Hepatocyte (in vitro differentiated cells): Measurements from ENCODE around the gene PARK7. TPM values are rescaled to one million over a fixed set of nuclear protein-coding genes. Genes with fewer than 3 reads are reported as not detected.

Source experiments
- DNase-seq: peaks from one replicate; pipeline ENCODE4 v3.0.0-alpha.2; 2016; ENCODE audit warnings: low spot score
- H2AFZ ChIP-seq: fragments of 200-600 bp; sonication (generic); 2 replicates; pipeline ENCODE4 v1.6.0; 2016; ENCODE audit warnings: antibody characterized with exemption, mild to moderate bottlenecking
- H3K27ac ChIP-seq: fragments of 200-600 bp; sonication (generic); 2 replicates; pipeline ENCODE4 v1.5.1; 2016; ENCODE audit warnings: mild to moderate bottlenecking
- H3K27me3 ChIP-seq: fragments of 200-600 bp; sonication (generic); 2 replicates; pipeline ENCODE4 v1.6.1; 2016
- H3K36me3 ChIP-seq: fragments of 200-600 bp; sonication (generic); replicated peaks from 2 replicates; pipeline ENCODE4 v1.5.1; 2016; ENCODE audit warnings: low read depth; ENCODE audit not compliant: insufficient read depth
- H3K4me1 ChIP-seq: fragments of 200-600 bp; sonication (generic); 2 replicates; pipeline ENCODE4 v1.5.1; 2016; ENCODE audit warnings: mild to moderate bottlenecking, moderate library complexity; ENCODE audit not compliant: insufficient read depth
- H3K4me2 ChIP-seq: fragments of 200-600 bp; sonication (generic); 2 replicates; pipeline ENCODE4 v1.6.0; 2016
- H3K4me3 ChIP-seq: fragments of 200-600 bp; sonication (generic); 2 replicates; pipeline ENCODE4 v1.5.1; 2016; ENCODE audit warnings: mild to moderate bottlenecking
- H3K79me2 ChIP-seq: fragments of 200-600 bp; sonication (generic); 2 replicates; pipeline ENCODE4 v1.6.0; 2017; ENCODE audit warnings: mild to moderate bottlenecking
- H3K9me2 ChIP-seq: fragments of 200-600 bp; sonication (generic); replicated peaks from 2 replicates; pipeline ENCODE4 v1.6.0; 2017; ENCODE audit warnings: mild to moderate bottlenecking; ENCODE audit not compliant: insufficient read depth
- H3K9me3 ChIP-seq: fragments of 200-600 bp; sonication (generic); 2 replicates; pipeline ENCODE4 v1.5.1; 2016; ENCODE audit warnings: low read depth, mild to moderate bottlenecking
- H4K20me1 ChIP-seq: fragments of 200-600 bp; sonication (generic); 2 replicates; pipeline ENCODE4 v1.6.0; 2016; ENCODE audit warnings: mild to moderate bottlenecking; ENCODE audit not compliant: insufficient read depth, poor library complexity, severe bottlenecking
- EZH2 ChIP-seq: fragments of 200-600 bp; sonication (generic); IDR thresholded peaks from 2 replicates; pipeline ENCODE4 v1.6.1; 2016; ENCODE audit warnings: antibody characterized with exemption, mild to moderate bottlenecking, borderline replicate concordance
- EZH2phosphoT487 ChIP-seq: fragments of 200-600 bp; sonication (generic); IDR thresholded peaks from one replicate; pipeline ENCODE4 v1.6.1; 2018; ENCODE audit warnings: antibody characterized with exemption, mild to moderate bottlenecking, low read depth, moderate library complexity; ENCODE audit not compliant: unreplicated experiment, severe bottlenecking
- WGBS: methylation state at CpG from one replicate; pipeline ENCODE4 v1.1.6; 2016; ENCODE audit warnings: low lambda C conversion rate; ENCODE audit errors: missing lambda C conversion rate; 5-methylcytosine and 5-hydroxymethylcytosine counted together
- polyA plus RNA-seq: library from polyadenylated mRNA; unstranded; fragments of >200 nt; fragmentation: Nextera tagmentation; extraction: Ambion mirVana; gene quantifications from 2 replicates; pipeline ENCODE4 v1.2.1, GENCODE V29; 2016
- total RNA-seq: library from RNA; depleted of rRNA; stranded (reverse); fragments of >200 nt; gene quantifications from 2 replicates; pipeline ENCODE4 v1.2.3, GENCODE V29; 2014
- TF ChIP-seq, protein P1 (sequence below): fragments of 200-600 bp; sonication (generic); IDR thresholded peaks from 2 replicates; pipeline ENCODE4 v1.5.1; 2016; ENCODE audit warnings: antibody characterized with exemption, mild to moderate bottlenecking; ENCODE audit not compliant: poor library complexity

Gene PARK7
- total and polyA plus RNA-seq, 2 experiments from 2014 or later, result 166 to 395 TPM

DNA sequence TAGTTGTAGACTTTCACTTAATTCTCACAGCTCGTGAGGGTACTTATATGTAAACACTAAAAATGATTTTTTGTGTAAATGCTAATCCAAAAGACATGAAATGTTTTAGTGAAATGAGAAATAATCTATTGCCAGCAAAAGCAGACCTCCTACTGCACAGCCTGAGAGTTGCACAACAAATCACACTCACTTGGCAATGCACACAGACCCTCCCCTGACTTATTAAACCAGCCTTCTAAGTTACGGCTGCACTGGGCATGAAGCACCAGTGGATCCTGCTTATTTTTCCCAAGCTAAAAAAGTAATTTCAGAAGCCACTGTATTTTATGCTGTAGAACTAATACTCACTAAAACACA is 54.3 kb downstream of the PARK7 start:
- WGBS, result 44% methylated on average over 2 of the region's 2 CpGs
- H3K4me2 ChIP-seq, result peak overlapping the region; percentile 45
- peaks cover 42% of the 10 kb centered on the region for H4K20me1 ChIP-seq
- no peak overlapping the region for H2AFZ ChIP-seq
- peaks cover 3% of the 10 kb centered on the region for H3K36me3 ChIP-seq
- H3K79me2 ChIP-seq, result peaks cover 92% of the 10 kb centered on the region
- no peak overlapping the region for H3K4me3 ChIP-seq
- no peaks in the 10 kb centered on the region for H3K9me3 ChIP-seq
- TF ChIP-seq, protein P1, sequence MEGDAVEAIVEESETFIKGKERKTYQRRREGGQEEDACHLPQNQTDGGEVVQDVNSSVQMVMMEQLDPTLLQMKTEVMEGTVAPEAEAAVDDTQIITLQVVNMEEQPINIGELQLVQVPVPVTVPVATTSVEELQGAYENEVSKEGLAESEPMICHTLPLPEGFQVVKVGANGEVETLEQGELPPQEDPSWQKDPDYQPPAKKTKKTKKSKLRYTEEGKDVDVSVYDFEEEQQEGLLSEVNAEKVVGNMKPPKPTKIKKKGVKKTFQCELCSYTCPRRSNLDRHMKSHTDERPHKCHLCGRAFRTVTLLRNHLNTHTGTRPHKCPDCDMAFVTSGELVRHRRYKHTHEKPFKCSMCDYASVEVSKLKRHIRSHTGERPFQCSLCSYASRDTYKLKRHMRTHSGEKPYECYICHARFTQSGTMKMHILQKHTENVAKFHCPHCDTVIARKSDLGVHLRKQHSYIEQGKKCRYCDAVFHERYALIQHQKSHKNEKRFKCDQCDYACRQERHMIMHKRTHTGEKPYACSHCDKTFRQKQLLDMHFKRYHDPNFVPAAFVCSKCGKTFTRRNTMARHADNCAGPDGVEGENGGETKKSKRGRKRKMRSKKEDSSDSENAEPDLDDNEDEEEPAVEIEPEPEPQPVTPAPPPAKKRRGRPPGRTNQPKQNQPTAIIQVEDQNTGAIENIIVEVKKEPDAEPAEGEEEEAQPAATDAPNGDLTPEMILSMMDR, result no peak
- TF ChIP-seq EZH2 (no peak), EZH2phosphoT487 (no peak)
- no peaks in the 10 kb centered on the region for H3K27me3 ChIP-seq
- peaks cover 41% of the 10 kb centered on the region for H3K4me1 ChIP-seq
- no peak for DNase-seq
- H3K9me2 ChIP-seq, result no peaks in the 10 kb centered on the region
- peak overlapping the region; percentile 18 for H3K27ac ChIP-seq

DNA sequence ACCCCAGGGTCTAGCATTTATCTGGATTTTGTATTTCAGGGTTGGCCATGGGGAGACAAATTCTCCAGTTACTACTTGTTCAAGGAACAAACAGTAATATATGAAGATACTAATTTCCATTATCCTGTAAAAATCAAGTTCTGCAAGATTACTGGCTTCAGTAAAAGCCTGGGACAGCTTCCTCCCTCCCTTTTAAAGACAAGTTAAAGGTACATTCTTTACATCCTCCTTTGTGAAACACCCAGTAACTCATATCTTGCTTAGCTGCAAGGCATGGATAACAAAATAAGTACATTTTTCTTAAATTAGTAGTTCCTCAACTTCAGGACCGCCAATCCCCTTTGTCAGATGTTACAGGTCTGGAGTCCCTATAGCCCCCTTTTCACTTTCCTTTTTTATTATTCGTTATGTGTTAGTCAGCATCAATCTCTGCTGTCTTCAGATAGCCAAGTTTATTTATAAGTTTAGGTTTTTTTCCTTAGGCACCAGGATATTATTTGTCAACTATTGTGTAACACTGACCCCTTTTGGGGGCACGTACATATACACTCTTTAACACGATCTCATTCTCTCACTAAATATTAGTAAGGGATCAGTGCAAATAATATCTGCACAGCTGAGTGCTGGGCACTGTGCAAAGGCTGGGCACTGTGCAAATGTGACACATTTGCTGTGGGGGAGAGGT is 54.8 kb downstream of the PARK7 start:
- Histone ChIP-seq H3K4me3 (no peak overlapping the region), H3K9me3 (no peaks in the 10 kb centered on the region), H3K4me1 (peaks cover 41% of the 10 kb centered on the region), H3K4me2 (peak overlapping the region; percentile 45), H3K36me3 (peaks cover 3% of the 10 kb centered on the region), H3K9me2 (no peaks in the 10 kb centered on the region), H2AFZ (no peak overlapping the region), H4K20me1 (peaks cover 45% of the 10 kb centered on the region), H3K27me3 (no peaks in the 10 kb centered on the region), H3K27ac (peak overlapping the region; percentile 18), H3K79me2 (peaks cover 92% of the 10 kb centered on the region)
- 47% methylated on average over 4 of the region's 4 CpGs for WGBS
- no peak for DNase-seq
- TF ChIP-seq EZH2phosphoT487 (no peak), EZH2 (no peak)
- TF ChIP-seq, protein P1, result no peak

DNA sequence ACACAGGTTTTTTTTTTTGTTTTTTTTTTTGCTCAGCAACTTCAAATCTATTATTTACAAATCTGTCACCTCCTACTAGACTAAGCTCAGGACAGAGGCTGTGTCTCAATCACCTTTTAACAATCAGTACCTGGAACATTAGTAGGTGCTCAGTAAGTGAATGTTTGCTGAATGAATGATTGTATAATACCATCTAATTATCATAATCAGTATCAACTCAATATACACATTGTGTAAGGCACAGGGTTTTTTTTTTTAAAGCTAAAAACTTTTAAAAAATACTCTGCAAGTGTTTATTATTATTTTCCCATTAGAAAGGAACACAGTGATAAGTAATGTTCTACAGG is 55.4 kb downstream of the PARK7 start:
- peaks cover 41% of the 10 kb centered on the region for H3K4me1 ChIP-seq
- no peak for DNase-seq
- peaks cover 92% of the 10 kb centered on the region for H3K79me2 ChIP-seq
- H3K4me3 ChIP-seq, result no peak overlapping the region
- peak overlapping the region; percentile 45 for H3K4me2 ChIP-seq
- H2AFZ ChIP-seq, result no peak overlapping the region
- TF ChIP-seq, protein P1, result no peak
- no peak for TF ChIP-seq EZH2phosphoT487
- no peak for TF ChIP-seq EZH2
- no peaks in the 10 kb centered on the region for H3K27me3 ChIP-seq
- H3K9me3 ChIP-seq, result no peaks in the 10 kb centered on the region
- H4K20me1 ChIP-seq, result peaks cover 45% of the 10 kb centered on the region
- H3K36me3 ChIP-seq, result peaks cover 3% of the 10 kb centered on the region
- no peaks in the 10 kb centered on the region for H3K9me2 ChIP-seq
- peak overlapping the region; percentile 16 for H3K27ac ChIP-seq
